ENCODE results near the gene NHLH2. TPM values are rescaled to one million over a fixed set of nuclear protein-coding genes. Genes with fewer than 3 reads are reported as not detected.

Gene NHLH2
- polyA plus RNA-seq (2012; ENCODE audit: low read depth, missing spikeins): not detected

DNA sequence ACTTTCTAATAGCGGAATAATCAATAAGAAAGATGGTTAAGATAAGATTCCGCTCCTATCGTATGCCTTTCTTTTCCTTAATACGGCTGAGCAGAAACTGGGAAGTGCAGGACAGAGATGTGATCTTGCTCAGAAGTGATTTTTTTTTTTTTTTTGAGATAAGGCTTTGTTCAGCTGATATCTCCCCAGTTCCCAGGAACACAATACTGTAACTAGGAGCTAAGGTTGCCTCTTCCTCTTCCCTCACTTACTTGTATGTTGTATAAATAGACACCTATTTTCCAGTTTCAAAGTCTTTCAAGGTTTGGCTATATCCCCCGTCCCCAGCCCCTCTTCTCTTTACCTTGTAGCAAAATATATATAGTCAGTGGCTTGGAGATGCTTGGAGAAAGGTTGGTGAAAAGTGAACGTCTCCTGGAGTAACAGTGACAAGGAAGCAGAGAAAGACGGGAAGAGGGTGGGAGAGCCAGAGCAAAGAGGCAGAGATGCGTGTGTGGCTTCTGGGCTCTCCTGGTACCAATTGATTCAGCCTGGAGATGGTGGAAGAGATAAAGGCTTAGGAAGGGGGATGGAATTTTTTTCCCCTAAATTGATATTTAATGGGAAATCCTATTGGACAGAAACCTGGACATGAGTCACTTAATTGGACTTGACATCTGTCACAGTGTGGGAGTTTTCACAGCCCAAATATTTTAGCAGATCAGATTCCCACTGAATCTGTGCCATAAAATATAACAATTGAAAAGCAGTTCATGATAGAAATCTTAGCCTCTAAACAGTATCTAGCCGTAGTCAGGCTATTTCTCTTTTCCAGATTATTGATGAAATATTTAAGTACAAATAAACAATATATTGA is at the start of gene NHLH2:
TSS of gene NHLH2 (minus strand) at position 522 of the 856 bp plus-strand sequence. CDS start 2,754 bp downstream, outside the sequence.
- FAIRE-seq (no peak), DNase-seq (ENCODE audit: insufficient read length, low spot score) (no peak)
- TF ChIP-seq PAX5 (IDR thresholded peaks at IDR 0.05; ENCODE audit: insufficient read depth, low read length, severe bottlenecking): no peak
- no peak for TF ChIP-seq POLR2A (IDR thresholded peaks at IDR 0.05; ENCODE audit: low read depth, low read length)
- TF ChIP-seq SPI1 (IDR thresholded peaks at IDR 0.05; ENCODE audit: low read depth, low read length): no peak
- TF ChIP-seq POU2F2 (IDR thresholded peaks at IDR 0.05; ENCODE audit: low read depth, low read length): no peak

DNA sequence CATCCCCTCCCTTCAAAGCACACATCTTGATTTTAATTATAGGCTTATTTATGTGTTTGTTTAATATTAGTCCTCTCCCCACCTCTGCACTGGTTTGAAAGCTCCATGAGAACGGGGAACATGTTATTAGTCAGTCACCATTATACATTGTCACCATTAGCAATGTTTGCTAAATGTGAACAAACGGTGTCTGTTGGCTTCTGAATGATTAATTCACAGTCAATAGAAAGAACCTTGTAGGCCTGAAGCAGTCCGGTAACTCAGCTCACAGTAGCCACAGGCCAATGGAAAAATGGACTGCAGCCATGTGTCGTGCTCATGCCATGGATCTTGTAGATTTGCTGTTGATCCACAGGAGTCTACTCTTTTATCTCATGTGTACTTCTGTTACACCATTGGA is 49.7 kb upstream of the NHLH2 start:
- no peak for FAIRE-seq
- TF ChIP-seq POU2F2 (IDR thresholded peaks at IDR 0.05; ENCODE audit: low read depth, low read length) (no peak), POLR2AphosphoS5 (IDR thresholded peaks at IDR 0.05; ENCODE audit: low read depth, low read length) (no peak), POLR2A (IDR thresholded peaks at IDR 0.05; ENCODE audit: low read depth, low read length) (no peak)
- no peak for DNase-seq (ENCODE audit: insufficient read length, low spot score)

DNA sequence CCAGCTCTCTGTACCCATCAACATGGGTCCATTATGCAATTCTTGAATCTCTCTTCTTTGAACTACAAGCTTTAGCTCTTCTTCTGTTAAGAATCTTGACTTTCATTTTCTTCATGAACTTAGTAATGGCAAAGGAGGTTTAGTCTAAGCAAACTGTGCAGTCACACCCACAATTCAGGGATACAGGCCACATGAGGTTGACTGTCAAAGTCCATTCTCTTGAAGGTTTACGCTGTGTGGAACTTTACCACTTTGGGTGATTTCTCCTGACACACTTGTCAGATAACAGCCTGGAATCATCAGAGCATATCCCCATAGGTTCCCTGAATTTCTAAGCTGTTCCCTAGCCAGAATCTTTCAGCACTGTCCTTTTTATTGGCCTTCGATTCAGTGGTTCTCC is 48.0 kb upstream of the NHLH2 start:
- no peak for FAIRE-seq
- TF ChIP-seq PAX5 (IDR thresholded peaks at IDR 0.05; ENCODE audit: insufficient read depth, low read length, severe bottlenecking) (no peak), POLR2A (IDR thresholded peaks at IDR 0.05; ENCODE audit: low read depth, low read length) (no peak), POLR2AphosphoS5 (IDR thresholded peaks at IDR 0.05; ENCODE audit: low read depth, low read length) (no peak)
- DNase-seq (ENCODE audit: insufficient read length, low spot score): no peak

DNA sequence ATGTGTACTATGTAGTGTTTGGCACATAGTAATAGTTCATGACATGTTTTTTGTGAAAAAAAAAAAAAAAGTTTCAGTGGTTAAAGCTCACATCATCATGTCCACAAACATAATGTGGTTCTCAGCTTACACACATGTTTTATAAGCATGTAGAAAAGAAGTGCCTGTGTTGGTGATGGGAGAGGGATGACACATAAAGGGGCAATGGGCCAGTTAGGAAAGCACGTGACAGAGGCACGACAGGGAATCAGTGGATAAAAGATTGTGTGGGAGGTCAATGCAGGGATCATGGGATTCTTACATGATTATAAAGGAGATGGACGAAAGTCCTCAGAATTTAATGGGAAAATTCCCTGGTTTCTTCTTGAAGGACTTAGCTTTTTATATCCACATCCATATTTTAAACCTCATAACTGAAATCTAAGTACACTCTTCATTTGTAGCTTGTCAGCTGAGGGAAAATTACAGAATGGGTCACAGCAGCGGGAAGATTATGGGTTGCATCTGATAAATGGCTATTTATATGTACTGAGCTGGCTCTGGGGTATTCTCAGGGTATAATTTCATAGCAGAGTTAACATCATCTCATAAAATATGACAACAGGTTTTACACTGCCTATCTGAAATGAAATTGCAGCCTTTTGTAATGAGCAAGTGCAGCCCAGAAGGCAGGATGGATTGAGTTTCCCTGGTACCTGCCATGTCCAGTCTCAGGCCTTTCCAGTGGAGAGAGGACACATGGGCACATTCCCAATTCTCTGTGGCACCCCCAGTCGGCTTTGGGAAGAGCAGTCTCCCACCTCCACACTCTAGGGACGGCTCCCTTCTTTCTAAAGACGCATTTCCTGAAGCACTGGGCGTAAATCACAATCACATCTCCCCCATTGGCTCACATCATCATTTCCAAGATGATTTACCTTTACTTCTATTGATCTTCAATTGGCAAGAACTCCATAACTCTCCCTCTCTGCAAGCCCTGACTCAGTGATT is 42.3 kb upstream of the NHLH2 start:
- no peak for TF ChIP-seq SPI1 (IDR thresholded peaks at IDR 0.05; ENCODE audit: low read depth, low read length)
- no peak for TF ChIP-seq TAF1 (IDR thresholded peaks at IDR 0.05; ENCODE audit: low read depth, low read length)
- TF ChIP-seq POLR2A (IDR thresholded peaks at IDR 0.05; ENCODE audit: low read depth, low read length): no peak
- no peak for TF ChIP-seq PAX5 (IDR thresholded peaks at IDR 0.05; ENCODE audit: insufficient read depth, low read length, severe bottlenecking)
- TF ChIP-seq POU2F2 (IDR thresholded peaks at IDR 0.05; ENCODE audit: low read depth, low read length): no peak
- TF ChIP-seq POLR2AphosphoS5 (IDR thresholded peaks at IDR 0.05; ENCODE audit: low read depth, low read length): no peak
- no peak for DNase-seq (ENCODE audit: insufficient read length, low spot score)
- FAIRE-seq: no peak

DNA sequence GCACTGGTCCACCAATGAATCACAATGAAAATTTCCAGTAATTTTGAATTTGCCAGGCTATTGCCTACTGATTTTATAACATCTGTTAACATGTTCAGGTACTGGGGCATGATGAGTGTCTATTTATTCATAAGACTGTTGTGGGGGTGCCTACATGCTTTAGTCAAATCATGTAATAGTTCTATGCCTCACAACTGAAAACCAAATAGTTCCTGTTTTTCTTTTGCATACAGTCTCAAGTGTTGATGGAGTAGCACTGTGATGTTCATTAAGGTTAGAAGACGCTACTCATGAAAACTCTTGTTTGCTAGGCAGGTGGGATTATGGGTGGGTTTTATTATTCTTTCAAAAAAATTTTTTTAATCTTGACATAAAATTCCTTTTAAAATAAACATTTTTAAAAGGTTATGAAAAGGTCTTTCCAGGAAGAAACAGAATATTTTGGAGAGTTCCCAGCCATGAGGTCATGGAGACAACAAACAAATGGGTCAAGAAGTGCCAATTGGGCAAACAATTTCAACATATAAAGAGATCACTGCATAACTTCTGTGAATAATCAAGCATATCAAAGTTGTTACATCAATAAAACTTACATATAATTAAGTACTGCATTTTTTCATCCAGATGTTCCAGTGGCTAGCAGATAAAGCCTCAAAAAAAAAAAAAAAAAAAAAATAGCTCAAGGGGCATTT is 40.2 kb upstream of the NHLH2 start:
- DNase-seq (ENCODE audit: insufficient read length, low spot score) (no peak), FAIRE-seq (no peak)

DNA sequence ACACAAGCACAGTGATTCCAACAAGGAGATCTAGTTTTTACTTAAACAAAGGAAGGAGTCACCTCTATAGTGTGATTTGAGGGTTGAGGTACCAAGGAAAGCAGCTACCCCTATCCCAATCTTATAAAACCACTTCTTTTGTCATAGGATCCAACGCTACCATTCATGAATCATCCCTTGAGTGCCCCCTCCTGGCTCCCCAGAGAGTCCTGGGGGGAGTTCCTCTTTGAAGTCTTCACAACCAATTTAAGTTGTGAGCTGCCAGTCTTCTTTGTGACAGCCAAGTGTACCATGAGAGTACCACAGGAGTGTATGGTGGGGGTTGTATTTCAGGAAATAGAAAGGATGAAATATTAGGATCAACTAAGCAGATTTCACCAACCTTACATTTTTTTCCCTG is 39.1 kb upstream of the NHLH2 start:
- no peak for FAIRE-seq
- DNase-seq (ENCODE audit: insufficient read length, low spot score): no peak
- TF ChIP-seq TAF1 (IDR thresholded peaks at IDR 0.05; ENCODE audit: low read depth, low read length): no peak
- no peak for TF ChIP-seq POLR2A (IDR thresholded peaks at IDR 0.05; ENCODE audit: low read depth, low read length)
- TF ChIP-seq SPI1 (IDR thresholded peaks at IDR 0.05; ENCODE audit: low read depth, low read length): no peak
- no peak for TF ChIP-seq POU2F2 (IDR thresholded peaks at IDR 0.05; ENCODE audit: low read depth, low read length)
- no peak for TF ChIP-seq POLR2AphosphoS5 (IDR thresholded peaks at IDR 0.05; ENCODE audit: low read depth, low read length)
- TF ChIP-seq PAX5 (IDR thresholded peaks at IDR 0.05; ENCODE audit: insufficient read depth, low read length, severe bottlenecking): no peak

More for the DNA sequence above, 40.2 kb upstream of the NHLH2 start:
- no peak for TF ChIP-seq SPI1 (IDR thresholded peaks at IDR 0.05; ENCODE audit: low read depth, low read length)
- TF ChIP-seq TAF1 (IDR thresholded peaks at IDR 0.05; ENCODE audit: low read depth, low read length): no peak
- TF ChIP-seq POLR2AphosphoS5 (IDR thresholded peaks at IDR 0.05; ENCODE audit: low read depth, low read length): no peak
- no peak for TF ChIP-seq PAX5 (IDR thresholded peaks at IDR 0.05; ENCODE audit: insufficient read depth, low read length, severe bottlenecking)
- no peak for TF ChIP-seq POLR2A (IDR thresholded peaks at IDR 0.05; ENCODE audit: low read depth, low read length)
- TF ChIP-seq POU2F2 (IDR thresholded peaks at IDR 0.05; ENCODE audit: low read depth, low read length): no peak

DNA sequence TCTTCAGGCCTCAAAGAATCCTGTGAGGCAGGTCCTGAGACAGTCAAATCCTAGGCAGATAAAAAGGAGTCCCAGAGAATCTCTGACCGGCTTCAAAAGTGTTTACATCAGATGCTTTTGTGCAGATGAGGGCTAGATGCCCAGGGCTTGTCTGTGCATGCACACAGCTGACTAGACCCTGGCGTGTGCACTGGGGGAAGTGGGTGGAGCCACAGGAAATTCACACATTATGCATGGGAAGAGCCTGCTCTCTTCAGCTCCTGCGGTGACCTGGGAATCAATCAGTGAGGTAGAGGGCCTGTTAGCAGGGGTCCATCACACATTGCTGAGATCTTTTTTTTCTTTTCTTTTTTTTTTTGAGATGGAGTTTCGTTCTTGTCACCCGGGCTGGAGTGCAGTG is 36.6 kb upstream of the NHLH2 start:
- TF ChIP-seq PAX5 (IDR thresholded peaks at IDR 0.05; ENCODE audit: insufficient read depth, low read length, severe bottlenecking) (no peak), POU2F2 (IDR thresholded peaks at IDR 0.05; ENCODE audit: low read depth, low read length) (no peak), TAF1 (IDR thresholded peaks at IDR 0.05; ENCODE audit: low read depth, low read length) (no peak), POLR2AphosphoS5 (IDR thresholded peaks at IDR 0.05; ENCODE audit: low read depth, low read length) (no peak), POLR2A (IDR thresholded peaks at IDR 0.05; ENCODE audit: low read depth, low read length) (no peak), SPI1 (IDR thresholded peaks at IDR 0.05; ENCODE audit: low read depth, low read length) (no peak)
- FAIRE-seq: no peak
- DNase-seq (ENCODE audit: insufficient read length, low spot score): no peak

DNA sequence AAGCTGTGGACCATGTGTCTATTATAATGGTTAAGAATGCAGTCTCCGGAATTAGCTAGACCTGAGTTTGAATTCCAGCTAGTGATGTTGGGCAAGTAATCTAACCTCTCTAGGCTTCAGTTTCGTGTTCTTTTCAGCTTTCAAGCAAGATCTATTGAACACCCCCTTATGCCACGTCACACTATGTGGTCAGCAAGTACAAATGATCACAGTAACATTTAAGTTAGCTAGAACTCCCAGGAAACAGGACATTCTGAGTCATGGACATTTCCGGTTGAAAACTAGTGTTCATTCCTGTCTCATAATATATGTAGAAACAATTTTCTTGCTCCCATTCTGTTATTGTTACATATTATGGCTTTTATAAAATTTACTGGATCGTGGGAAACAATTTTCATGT is 34.0 kb upstream of the NHLH2 start:
- TF ChIP-seq POLR2A (IDR thresholded peaks at IDR 0.05; ENCODE audit: low read depth, low read length) (no peak), SPI1 (IDR thresholded peaks at IDR 0.05; ENCODE audit: low read depth, low read length) (no peak), POU2F2 (IDR thresholded peaks at IDR 0.05; ENCODE audit: low read depth, low read length) (no peak), PAX5 (IDR thresholded peaks at IDR 0.05; ENCODE audit: insufficient read depth, low read length, severe bottlenecking) (no peak), TAF1 (IDR thresholded peaks at IDR 0.05; ENCODE audit: low read depth, low read length) (no peak), POLR2AphosphoS5 (IDR thresholded peaks at IDR 0.05; ENCODE audit: low read depth, low read length) (no peak)
- FAIRE-seq (no peak), DNase-seq (ENCODE audit: insufficient read length, low spot score) (no peak)

DNA sequence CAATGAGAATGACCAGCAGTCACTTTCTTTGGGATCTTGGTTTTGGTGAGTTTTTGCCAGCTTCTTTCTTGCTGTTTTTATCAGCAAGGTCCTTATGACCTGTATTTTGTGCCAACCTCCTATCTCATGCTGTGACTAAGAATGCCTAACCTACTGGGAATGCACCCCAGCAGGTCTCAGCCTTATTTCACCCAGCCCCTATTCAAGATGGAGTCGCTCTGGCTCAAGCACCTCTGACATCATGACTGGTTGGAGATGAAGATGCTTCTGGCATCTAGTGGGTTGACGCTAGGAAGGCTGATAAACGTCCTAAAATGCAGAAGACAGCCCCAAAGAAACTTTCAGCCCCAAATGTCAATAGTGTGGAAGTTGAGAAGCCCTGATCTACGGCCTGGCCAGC is 33.6 kb upstream of the NHLH2 start:
- no peak for FAIRE-seq
- no peak for TF ChIP-seq TAF1 (IDR thresholded peaks at IDR 0.05; ENCODE audit: low read depth, low read length)
- no peak for DNase-seq (ENCODE audit: insufficient read length, low spot score)
